ENCODE measurements around the gene PPFIA2.
A peak's percentile ranks its signal among the peaks of the same experiment; 100 is the strongest.

Gene PPFIA2

DNA sequence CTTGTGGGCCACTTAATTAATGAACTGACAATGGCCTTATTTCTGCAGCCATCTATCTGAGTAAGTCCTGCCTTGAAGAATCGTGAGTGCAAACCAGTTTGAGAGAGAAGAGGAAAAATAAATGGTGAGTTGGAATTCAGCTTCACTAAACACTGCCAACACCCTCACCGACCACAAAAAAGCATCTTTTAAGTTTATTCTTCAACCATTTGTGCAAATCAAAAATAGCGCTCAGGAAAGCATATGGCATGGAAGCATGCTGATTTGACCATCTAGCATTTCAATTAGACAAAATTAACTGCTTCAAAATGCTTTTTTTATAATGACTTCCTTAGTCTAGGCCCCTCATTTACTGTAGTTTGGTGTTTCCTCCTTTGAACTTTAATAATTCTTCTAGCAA is 294.0 kb downstream of the PPFIA2 start:
- no peak for FAIRE-seq
- DNase-seq (ENCODE audit: insufficient read length, low spot score): no peak

DNA sequence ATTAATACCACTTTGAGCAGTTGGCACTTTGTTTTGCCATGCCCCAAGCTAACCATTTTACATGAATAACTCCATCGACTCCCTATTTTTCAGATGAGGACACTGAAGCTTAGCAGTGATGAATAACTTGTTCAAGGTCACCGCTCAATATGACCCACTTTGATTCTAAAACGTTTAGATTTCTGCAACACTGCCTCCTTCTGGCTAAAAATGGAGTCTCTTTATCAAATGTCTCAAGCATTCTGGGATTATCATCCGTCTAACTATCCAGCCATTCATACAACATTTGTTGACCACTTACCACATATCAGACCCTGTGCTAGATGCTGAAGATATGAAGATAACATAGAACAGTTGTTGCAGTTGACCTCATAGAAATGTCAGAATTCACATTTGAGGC is 298.0 kb downstream of the PPFIA2 start:
- no peak for FAIRE-seq

DNA sequence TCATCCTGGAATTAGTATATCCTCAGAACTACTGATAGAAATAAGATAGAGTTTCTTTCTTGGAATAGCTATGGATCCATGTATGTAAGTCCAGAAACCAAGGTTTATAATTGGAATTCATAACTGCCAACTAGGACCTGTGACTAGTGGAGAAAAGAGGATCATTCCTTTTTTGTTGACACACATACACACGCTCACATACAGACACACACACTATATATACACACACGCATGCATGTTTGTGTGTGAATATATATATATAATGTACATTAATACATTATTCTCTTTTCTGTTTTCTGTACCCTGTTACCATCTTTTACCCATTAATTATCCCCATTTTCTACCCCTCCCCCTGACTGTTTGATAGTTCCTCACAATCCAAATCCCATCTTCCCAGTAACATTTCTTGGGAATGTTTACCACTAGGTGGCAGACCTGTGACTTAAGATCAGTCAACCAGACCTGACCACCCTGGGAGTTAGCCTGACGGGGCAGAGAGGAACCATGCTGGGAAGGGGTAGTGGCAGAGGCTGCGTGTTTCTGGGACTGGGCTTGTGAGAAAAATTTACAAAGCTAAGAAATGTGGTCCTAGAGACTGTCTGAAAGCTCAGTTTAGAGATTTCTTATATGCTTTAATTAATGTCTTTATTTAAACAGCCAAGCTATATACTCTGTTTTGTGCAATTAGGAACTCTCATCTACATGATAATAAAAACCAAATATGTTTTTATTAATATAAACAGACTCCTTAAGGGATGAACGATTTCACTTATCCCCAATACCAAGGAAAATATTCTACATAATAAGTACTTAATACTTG is 308.0 kb downstream of the PPFIA2 start:
- DNase-seq (ENCODE audit: insufficient read length, low spot score): peak; percentile 13
- FAIRE-seq: no peak

More for the DNA sequence above, 298.0 kb downstream of the PPFIA2 start:
- no peak for DNase-seq (ENCODE audit: insufficient read length, low spot score)

DNA sequence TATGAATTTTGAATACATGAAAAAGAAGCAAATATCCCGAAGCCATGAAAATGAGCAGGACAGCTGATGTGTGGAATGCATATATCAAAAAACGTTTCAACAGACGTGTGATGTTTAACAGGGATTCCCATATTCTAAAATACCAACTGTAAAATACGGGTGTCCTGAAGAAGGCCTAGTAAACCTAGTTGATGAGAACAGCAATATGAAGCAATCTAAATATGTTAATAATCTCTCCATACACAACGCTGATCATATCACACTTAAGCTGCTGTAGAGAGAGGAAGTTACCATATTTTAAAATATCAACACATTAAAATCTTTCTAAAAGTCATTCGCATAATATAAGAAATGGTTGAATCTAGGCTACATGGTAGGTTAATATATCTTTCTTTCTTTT is 317.5 kb downstream of the PPFIA2 start:
- DNase-seq (ENCODE audit: insufficient read length, low spot score) (no peak), FAIRE-seq (no peak)

DNA sequence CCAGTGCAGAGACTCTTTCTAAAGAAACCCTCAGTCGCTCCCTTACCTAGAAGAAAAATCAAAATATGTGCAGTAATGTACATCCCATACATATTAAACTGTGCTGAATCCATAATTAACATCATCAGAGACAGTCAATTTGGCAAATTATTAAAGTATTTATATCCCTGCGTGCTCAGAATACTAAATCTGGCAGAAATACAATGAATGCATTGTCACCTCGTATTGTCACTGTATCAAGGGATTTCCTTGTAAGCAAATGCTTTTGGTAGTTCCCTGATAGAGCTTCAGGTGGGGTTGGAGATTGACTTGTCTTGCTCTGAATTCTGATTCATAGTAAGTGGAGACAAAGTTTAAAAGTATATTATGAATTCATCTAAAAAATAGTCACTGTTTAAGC is 319.1 kb downstream of the PPFIA2 start:
- DNase-seq (ENCODE audit: insufficient read length, low spot score): no peak
- FAIRE-seq: no peak

DNA sequence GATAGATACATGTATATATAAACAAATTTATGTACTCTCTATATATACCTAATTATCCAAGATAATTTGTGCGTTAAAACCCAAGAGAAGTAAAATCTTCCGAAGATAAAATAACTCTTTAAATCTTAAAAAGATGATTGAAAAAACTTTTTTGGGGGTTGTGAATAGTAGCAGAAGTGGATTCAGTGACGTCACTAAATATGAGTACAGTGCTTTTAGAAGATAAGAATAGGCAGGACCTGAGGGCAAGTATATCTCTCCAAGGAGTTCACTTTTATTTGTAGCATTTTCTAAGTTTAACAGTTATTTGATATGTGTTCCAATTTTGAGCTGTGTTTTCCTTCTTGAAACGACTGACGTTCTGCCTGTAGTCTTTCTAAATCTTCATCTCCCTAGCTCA is 319.8 kb downstream of the PPFIA2 start:
- FAIRE-seq: no peak
- DNase-seq (ENCODE audit: insufficient read length, low spot score): no peak

DNA sequence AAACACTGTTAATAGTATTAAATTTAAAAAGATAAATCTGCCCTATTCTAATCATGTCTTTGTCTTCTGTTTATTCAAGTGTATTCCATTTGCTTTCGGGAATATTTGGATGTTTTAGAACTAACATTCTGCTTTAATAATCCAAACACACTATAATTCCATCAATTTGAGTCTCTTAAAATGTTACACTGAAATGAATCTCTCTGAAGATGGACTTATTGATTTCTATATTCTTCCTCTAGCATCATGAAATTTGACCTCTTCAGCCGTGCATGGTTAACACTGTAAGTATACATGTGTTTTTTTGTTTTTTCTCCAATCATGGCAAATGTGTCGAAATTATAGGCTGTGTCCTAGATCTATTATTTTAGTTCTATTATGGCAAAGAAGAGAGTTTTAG is 342.1 kb downstream of the PPFIA2 start:
- FAIRE-seq (no peak), DNase-seq (ENCODE audit: insufficient read length, low spot score) (no peak)

DNA sequence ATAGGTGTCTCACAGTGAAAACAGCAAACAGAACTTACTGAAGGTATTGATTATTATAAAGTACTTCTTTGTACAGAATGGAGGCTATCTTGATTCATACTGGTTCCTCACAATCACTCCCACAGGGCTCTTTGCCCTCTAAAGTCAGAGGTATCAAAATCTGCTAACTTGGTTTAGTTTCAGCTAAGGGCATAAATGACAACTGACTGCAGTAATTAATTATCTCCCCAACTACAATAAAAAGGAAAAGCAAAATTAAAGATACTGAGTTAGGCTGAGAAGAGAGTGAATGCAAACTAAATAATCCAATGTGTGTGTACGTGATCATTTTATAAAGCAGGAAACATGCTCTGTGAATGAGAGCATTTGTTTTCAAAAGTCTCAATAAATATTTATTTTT is 342.6 kb downstream of the PPFIA2 start:
- FAIRE-seq: no peak
- no peak for DNase-seq (ENCODE audit: insufficient read length, low spot score)

DNA sequence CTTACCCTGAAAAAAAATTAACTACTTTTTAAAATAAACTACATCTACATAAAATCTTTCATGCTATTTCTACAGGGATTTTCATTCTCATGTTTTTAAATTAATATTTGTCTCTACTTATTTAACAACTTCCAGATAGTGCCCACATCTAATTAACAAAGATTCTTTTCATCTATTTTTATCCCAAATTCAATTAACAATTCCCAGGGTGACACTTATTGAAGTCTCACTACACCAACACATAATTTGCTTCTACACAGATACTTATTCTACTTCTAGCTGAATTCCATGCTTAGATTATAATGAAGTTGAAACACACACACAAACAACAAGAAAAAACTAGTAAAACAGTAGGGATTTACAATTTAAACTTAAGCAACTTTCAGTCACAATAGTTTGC is 344.7 kb downstream of the PPFIA2 start:
- no peak for DNase-seq (ENCODE audit: insufficient read length, low spot score)
- no peak for FAIRE-seq

DNA sequence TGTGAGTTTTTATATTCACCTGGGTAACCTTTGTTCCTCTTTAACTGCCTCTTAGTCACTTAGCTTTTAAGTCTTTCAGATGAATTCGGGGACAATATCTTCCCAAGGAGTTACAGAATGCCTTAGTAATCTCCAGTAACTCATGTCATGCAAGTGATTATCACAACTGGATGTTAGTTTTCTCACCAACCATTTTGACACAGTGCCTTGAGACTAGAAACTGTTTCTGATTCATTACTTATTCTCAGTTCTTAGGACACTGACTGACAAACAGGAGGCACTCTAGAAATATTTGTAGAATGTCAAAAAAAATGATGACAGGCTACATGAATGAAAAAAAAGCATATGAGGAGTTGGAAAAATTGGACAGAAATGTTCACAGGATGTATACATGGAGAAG is 346.2 kb downstream of the PPFIA2 start:
- DNase-seq (ENCODE audit: insufficient read length, low spot score) (no peak), FAIRE-seq (no peak)

DNA sequence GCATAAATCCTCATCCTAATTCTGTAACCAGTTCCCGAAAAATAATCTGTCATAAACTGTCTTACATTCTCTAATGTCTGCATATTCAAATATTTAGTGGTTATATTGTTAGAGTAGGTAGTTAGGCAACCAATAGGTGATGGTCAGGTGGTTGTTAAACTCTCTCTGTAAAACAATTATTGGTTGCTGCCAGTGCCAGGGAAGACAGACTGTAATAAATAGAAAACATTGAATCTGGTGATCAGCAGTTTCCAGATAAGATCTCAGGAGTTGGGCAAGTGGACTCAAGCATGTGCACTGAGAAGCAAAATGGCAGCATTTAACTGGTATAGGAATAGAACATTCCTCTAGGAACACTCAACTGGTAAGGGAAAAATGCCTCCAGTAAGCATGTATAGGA is 355.8 kb downstream of the PPFIA2 start:
- FAIRE-seq (no peak), DNase-seq (ENCODE audit: insufficient read length, low spot score) (no peak)

DNA sequence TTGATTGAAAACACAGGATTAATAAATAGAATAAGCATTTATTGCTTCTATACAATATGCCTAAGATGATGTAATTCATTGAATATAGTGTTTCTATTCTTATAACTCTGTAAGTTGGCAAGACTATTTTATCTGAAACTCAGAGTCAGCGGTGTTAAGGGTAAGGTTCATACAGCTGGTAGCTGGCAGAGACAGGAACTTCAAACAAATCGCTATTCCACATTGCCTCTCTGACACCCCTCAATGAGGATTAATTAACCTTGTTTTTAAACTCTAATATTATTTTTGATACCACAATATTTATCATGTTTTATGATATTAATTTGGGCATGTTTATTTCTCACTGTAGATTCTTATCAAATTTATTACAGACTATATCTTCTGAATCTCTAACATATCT is 357.9 kb downstream of the PPFIA2 start:
- no peak for FAIRE-seq

DNA sequence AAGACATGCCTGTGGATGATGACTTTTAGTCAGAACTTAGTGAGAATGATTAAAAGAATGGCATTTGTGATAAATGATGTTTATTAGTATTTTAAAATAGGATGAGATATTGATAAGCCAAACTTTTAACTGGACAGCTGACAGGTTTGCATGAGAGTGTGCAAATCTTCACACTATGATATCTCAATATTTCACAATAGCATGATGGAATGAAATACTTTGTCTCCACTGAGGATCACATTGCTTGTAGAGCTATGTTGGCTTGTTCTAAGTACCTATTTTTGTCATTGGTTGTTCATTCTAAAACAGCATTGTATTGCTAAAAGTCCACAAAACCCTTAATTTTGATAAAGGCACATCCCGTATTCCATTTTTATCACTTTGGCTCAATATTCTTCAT is 359.1 kb downstream of the PPFIA2 start:
- no peak for DNase-seq (ENCODE audit: insufficient read length, low spot score)
- FAIRE-seq: no peak

More for the DNA sequence above, 357.9 kb downstream of the PPFIA2 start:
- DNase-seq (ENCODE audit: insufficient read length, low spot score): no peak

DNA sequence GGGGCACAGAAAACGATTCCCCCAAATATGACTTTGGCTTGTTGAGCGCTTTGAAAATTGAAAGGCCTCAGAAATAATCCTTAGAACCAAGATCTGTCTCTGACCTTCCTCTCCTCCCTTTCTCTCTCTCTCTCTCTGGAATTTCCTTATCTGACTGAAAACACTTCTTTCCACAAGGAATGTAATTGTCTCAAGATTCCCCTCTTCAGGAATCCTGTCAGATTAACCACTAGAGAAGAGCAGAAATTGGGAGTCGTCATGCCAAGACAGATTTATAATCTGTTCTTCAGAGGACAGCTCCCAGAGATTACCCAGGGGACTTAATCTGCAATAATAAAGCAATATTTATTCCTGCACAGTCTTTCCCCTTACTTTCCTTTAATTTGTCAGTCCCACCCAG is 363.7 kb downstream of the PPFIA2 start:
- DNase-seq (ENCODE audit: insufficient read length, low spot score) (no peak), FAIRE-seq (no peak)

DNA sequence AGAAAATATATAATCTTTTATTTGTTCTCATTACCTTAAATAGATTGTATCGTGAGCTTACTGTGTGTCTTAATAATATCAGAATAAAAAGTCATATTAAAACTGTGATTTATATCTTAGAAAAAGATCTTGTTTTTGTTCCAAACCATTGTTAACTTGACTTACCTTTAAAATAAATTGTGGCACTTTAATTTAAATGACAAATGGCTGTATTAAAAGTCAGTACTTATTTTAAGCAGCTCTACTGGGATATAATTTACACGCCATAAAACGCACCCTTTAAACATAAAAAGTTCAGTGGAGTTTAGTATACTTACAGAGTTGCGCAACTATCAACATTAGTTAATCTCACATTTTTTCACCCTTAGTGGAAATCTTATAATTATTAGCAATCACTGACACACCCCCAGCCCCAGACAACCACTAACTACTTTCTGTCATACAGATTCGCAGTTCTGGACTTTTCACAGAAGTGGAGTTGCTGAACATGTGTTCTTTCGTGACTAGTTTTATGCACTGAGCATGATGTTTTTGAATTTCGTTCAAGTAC is 369.5 kb downstream of the PPFIA2 start:
- FAIRE-seq: no peak
- no peak for DNase-seq (ENCODE audit: insufficient read length, low spot score)

DNA sequence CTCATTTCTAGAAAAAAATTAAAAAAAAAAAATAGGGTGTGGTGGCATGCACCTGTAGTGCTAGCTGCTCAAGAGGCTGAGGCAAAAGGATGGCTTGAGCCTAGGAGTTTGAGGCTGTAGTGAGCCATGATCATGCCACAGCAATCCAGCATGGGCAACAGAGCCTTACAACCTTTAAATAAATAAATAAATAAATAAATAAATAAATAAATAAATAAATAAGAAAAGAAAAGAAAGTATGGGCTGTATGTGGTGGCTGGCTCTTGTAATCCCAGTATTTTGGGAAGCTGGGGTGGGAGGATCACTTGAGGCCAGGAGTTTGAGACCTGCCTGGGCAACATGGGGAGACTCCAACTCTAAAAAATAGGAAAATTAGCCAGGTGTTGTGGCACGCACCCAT is 373.0 kb downstream of the PPFIA2 start:
- DNase-seq (ENCODE audit: insufficient read length, low spot score) (no peak), FAIRE-seq (no peak)

DNA sequence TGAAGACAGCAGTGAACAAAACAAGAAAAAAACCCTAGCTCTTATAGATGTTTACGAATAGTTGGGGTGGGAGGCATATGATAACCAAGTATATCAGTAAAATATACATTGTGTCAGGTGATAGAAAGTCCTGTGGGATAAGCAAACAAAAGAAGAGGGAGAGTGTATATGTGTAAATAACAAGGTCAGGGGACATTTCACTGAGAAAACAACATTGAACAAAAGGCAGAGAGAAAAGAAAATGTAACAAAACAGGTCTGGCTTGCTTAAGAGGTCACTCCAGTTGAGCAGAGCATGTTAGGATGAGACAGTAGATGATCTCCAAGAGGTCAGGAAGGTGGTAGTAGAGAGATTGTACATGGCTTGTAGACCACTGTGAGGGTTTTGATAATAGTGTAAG is 377.2 kb downstream of the PPFIA2 start:
- DNase-seq (ENCODE audit: insufficient read length, low spot score) (no peak), FAIRE-seq (no peak)

DNA sequence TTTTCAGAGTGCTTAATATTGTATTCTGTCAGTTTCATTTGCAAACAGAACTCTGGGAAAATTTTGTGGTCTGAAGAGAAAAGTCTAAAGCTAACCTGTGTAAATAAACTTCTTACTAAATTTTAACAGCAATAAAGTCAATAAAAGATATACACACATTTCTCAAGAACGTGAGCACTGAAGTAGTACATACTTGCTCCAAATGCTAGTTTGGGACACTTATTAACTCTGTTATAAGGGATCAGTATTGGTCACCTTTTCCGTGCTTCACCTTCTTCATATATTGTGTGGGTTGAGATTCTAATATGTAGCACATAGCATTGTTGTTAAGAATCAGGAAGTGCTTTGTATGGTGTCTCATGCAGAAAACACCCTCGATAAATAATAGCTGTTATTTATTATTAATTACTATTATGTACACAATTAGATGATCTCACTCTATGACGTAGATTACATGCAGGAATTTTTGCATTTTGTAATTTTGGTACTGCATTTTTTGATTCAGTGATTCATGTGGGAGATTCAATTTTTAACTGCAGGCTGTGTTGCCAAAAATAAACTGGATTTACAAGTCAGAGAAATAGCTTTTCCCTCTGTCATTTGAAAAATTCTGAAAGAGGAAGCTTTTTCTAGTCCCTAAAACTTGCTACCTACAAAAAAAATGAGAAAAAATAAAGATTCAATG is 380.4 kb downstream of the PPFIA2 start:
- DNase-seq (ENCODE audit: insufficient read length, low spot score) (no peak), FAIRE-seq (no peak)

DNA sequence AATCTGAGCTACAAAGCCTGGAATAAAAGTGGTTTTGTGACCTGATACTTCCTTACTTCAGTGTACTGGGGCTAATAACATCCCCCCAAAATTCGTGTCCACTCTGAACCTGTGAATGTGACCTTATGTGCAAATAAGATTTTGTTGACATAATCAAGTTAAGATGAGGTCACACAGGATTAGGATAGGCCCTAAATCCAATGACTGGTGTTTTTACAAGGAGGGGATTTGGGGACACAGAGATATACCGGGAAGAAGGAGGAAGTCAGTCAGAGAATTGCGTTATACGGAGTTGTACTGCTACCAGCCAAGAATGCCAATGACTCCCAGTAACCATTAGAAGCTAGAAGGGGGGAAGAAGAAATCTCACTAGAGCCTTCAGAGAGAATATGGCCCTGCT is 381.4 kb downstream of the PPFIA2 start:
- DNase-seq (ENCODE audit: insufficient read length, low spot score) (no peak), FAIRE-seq (no peak)

DNA sequence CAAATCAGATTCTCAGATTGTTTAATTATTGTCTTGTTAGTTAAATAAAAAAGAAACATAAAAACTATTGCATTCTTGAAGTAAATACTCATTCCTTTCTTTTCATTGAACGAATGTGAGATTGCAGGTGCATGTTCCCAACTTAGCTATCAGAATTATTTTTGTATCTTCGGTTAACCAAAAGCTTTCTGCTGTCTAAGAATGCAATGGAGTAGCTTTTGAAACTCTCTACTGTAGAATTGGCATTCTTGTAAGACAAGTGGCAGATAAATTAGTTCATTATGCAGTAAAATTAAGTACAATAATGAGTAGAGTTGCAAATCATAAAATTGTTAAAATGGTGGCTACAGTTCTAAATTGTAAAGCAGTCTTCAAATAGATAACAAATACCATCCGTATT is 383.2 kb downstream of the PPFIA2 start:
- DNase-seq (ENCODE audit: insufficient read length, low spot score): no peak
- no peak for FAIRE-seq

DNA sequence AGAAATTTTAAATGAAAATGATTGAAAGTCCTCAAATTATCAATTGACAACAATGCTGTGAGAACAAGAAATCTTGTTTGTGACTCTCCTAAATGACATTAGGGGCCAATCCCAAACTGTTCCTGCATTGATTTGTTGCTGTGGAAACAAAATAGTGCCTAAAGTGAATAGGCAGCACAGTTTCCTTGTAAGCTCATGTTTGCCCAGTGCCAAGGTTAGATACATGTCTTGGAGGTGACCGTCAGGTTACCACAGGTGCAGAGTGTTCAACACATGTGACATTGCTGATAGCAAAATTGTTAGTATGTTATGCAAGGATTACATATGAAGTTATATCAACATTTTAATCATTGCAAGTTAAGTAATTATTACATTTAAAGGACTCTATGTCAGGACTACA is 388.7 kb downstream of the PPFIA2 start:
- DNase-seq (ENCODE audit: insufficient read length, low spot score) (no peak), FAIRE-seq (no peak)

DNA sequence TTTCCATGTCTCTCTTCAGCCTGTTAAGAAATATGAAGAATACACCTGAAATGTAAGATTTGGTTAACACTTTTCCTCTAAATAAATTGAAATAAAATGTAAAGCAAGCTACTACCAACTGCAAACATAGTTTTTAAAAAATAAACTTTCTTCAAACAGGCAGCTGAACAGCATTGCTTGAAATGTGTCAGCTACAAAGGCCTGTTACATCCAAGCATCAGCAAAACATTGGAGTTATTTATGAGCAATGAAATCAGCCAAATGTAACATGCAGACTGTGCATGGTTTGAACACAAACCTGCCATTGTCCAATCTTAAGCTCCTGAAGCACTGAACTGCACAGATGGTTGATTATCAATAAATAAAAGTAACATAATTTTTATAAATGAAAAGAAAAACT is 390.0 kb downstream of the PPFIA2 start:
- FAIRE-seq (no peak), DNase-seq (ENCODE audit: insufficient read length, low spot score) (no peak)

Data from HTR-8/SVneo (cell line).